GM20000 (cell line): Measurements from ENCODE around the gene FBXO8.

Experiments
- DNase-seq: peaks from one replicate; pipeline ENCODE4 v3.0.0; 2012; ENCODE audit warnings: low spot score
- TF ChIP-seq, protein P1 (sequence below): IDR thresholded peaks from 2 replicates; pipeline ENCODE4 v1.5.1; 2012; ENCODE audit warnings: mild to moderate bottlenecking, control low read depth; ENCODE audit errors: extremely low read depth, missing control alignments

Gene FBXO8

DNA sequence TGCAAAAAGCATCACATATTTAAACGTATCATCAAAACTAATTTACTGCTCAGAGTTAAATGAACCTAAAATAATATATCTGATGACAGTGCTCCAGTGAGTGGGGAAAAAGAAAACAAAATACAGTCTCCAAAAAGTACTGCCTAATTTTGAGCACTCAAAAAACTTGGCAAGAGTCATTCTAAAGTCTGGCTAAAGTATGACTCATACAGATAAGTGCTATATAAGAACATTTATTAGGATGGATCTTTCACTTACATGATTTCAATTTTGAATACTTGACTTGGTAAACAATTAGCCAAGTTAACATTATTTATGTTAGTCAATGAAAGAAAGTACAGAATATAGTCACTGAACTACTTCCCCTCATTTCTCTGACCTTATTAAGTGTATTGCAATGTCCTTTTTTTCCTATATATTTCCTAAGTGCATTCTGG lies 27.2 kb downstream of the FBXO8 start:
- TF ChIP-seq, protein P1, sequence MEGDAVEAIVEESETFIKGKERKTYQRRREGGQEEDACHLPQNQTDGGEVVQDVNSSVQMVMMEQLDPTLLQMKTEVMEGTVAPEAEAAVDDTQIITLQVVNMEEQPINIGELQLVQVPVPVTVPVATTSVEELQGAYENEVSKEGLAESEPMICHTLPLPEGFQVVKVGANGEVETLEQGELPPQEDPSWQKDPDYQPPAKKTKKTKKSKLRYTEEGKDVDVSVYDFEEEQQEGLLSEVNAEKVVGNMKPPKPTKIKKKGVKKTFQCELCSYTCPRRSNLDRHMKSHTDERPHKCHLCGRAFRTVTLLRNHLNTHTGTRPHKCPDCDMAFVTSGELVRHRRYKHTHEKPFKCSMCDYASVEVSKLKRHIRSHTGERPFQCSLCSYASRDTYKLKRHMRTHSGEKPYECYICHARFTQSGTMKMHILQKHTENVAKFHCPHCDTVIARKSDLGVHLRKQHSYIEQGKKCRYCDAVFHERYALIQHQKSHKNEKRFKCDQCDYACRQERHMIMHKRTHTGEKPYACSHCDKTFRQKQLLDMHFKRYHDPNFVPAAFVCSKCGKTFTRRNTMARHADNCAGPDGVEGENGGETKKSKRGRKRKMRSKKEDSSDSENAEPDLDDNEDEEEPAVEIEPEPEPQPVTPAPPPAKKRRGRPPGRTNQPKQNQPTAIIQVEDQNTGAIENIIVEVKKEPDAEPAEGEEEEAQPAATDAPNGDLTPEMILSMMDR: no peak
- no peak for DNase-seq

- DNase-seq: no peak
- TF ChIP-seq, protein P1: no peak
Observed at GRCh38 chr4:174255786-174256185, 27.7 kb downstream of the FBXO8 start.

GRCh38 chr4:174255374-174255773 lies 28.1 kb downstream of the FBXO8 start:
- TF ChIP-seq, protein P1: no peak
- DNase-seq: no peak

DNA sequence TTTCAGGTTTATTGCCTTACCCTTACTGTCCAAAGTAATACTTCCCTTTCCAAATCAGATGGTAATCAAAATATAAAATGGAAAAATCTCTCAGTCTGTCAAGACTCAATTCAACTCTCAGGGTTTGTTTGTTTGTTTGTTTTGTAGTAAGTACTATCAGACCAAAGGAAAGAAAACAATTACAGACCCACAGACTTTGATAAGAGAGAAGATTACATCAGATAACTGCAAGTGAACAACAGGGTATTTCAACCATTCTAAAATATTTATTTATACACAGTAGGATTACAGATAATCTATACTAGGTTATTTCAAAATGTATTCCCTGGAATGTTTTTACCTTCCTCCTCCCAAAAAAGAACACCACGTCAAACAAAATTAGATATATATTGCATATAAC lies 28.9 kb downstream of the FBXO8 start:
- TF ChIP-seq, protein P1: no peak
- DNase-seq: no peak

GRCh38 chr4:174252412-174252811 lies 31.1 kb downstream of the FBXO8 start:
- TF ChIP-seq, protein P1: no peak
- no peak for DNase-seq

DNA sequence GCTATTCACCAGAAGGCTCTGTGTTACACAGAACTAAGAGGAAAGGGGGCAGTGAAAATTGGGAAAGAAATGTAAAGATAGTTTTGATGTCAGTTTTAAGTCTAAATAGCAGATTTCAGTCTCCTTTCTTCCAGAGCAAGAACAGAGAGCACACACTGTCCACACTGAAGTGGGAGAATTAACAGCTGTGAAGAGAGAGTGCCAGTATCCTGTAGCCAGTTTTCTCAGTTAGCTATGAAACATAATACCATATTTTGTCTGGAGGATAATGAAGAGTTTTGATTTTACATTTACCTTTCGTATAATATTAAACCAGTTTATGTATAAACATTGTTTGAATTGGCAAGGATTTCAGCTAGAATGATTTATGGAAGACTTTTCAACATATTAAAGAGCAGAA lies 35.1 kb downstream of the FBXO8 start:
- DNase-seq: no peak
- TF ChIP-seq, protein P1: no peak

- TF ChIP-seq, protein P1: no peak
- DNase-seq: no peak
Observed at GRCh38 chr4:174245714-174246113, 37.8 kb downstream of the FBXO8 start.
